Neural crest cell (in vitro differentiated cells): ENCODE measurements around the gene CCDC201. TPM values are rescaled to one million over a fixed set of nuclear protein-coding genes. Genes with fewer than 3 reads are reported as not detected.

Experiments
- DNase-seq: peaks from one replicate; pipeline ENCODE4 v3.0.0; 2021; ENCODE audit warnings: low read depth, mixed read lengths, low spot score
- H3K27ac Mint-ChIP-seq: one replicate; pipeline ENCODE4 v1.8.0; 2021; ENCODE audit warnings: mild to moderate bottlenecking, mixed read lengths; ENCODE audit not compliant: unreplicated experiment
- H3K27me3 Mint-ChIP-seq: 2 replicates; pipeline ENCODE4 v1.8.0; 2021; ENCODE audit warnings: low read depth, mild to moderate bottlenecking, mixed read lengths
- H3K36me3 Mint-ChIP-seq: 2 replicates; pipeline ENCODE4 v1.8.0; 2021; ENCODE audit warnings: low read depth, mild to moderate bottlenecking, mixed read lengths
- H3K4me1 Mint-ChIP-seq: 2 replicates; pipeline ENCODE4 v1.8.0; 2021; ENCODE audit warnings: mixed read lengths
- H3K4me3 Mint-ChIP-seq: one replicate; pipeline ENCODE4 v1.8.0; 2021; ENCODE audit warnings: mild to moderate bottlenecking, mixed read lengths
- H3K9me3 Mint-ChIP-seq: 2 replicates; pipeline ENCODE4 v1.8.0; 2021; ENCODE audit warnings: mixed read lengths
- CTCF ChIP-seq: fragments of 200-600 bp; sonication (generic); conservative IDR thresholded peaks from 2 replicates; pipeline ENCODE4 v1.5.0; 2021; ENCODE audit warnings: antibody characterized with exemption, mild to moderate bottlenecking
- total RNA-seq: library from RNA; stranded (reverse); gene quantifications from 2 replicates; pipeline ENCODE4 v1.2.1, GENCODE V29; 2021

Gene CCDC201
- total RNA-seq, 1 donor from 2014 or later, result not detected

- H3K36me3 Mint-ChIP-seq, result no peaks in the 10 kb centered on the region
- no peaks in the 10 kb centered on the region for H3K9me3 Mint-ChIP-seq
- peaks cover 70% of the 10 kb centered on the region for H3K27me3 Mint-ChIP-seq
- no peak for DNase-seq
- H3K4me3 Mint-ChIP-seq, result no peak overlapping the region
- TF ChIP-seq CTCF, result no peak
- no peak overlapping the region for H3K27ac Mint-ChIP-seq
- H3K4me1 Mint-ChIP-seq, result peaks cover 6% of the 10 kb centered on the region
Observed at GRCh38 chr7:45890125-45890901, 17.4 kb upstream of the CCDC201 start.

GRCh38 chr7:45889367-45890067, 16.6 kb upstream of the CCDC201 start:
- Mint-ChIP-seq H3K36me3 (no peaks in the 10 kb centered on the region), H3K27me3 (peaks cover 70% of the 10 kb centered on the region), H3K4me3 (peak overlapping the region; percentile 45), H3K27ac (no peak overlapping the region), H3K4me1 (peaks cover 6% of the 10 kb centered on the region), H3K9me3 (no peaks in the 10 kb centered on the region)
- TF ChIP-seq CTCF, result no peak
- DNase-seq, result no peak

GRCh38 chr7:45888993-45889366, 16.1 kb upstream of the CCDC201 start:
- peaks cover 6% of the 10 kb centered on the region for H3K4me1 Mint-ChIP-seq
- H3K36me3 Mint-ChIP-seq, result no peaks in the 10 kb centered on the region
- H3K9me3 Mint-ChIP-seq, result no peaks in the 10 kb centered on the region
- no peak overlapping the region for H3K27ac Mint-ChIP-seq
- no peak for TF ChIP-seq CTCF
- DNase-seq, result no peak
- peaks cover 68% of the 10 kb centered on the region for H3K27me3 Mint-ChIP-seq
- peak overlapping the region; percentile 32 for H3K4me3 Mint-ChIP-seq

- no peak for TF ChIP-seq CTCF
- Mint-ChIP-seq H3K4me1 (peaks cover 6% of the 10 kb centered on the region), H3K9me3 (no peaks in the 10 kb centered on the region), H3K4me3 (peak within 1 kb of the TSS; percentile 78), H3K36me3 (no peaks in the 10 kb centered on the region), H3K27me3 (peaks cover 62% of the 10 kb centered on the region), H3K27ac (no peak within 1 kb of the TSS)
- DNase-seq, result peak; percentile 25
Observed at GRCh38 chr7:45888185-45888992, 15.5 kb upstream of the CCDC201 start, which contains the start of gene IGFBP1. Gene IGFBP1, plus strand, starts transcription at chr7:45888488. Its CDS starts 165 bp downstream, at chr7:45888653.

- no peak overlapping the region for H3K4me3 Mint-ChIP-seq
- DNase-seq, result no peak
- no peaks in the 10 kb centered on the region for H3K9me3 Mint-ChIP-seq
- H3K36me3 Mint-ChIP-seq, result no peaks in the 10 kb centered on the region
- H3K4me1 Mint-ChIP-seq, result peaks cover 6% of the 10 kb centered on the region
- no peak overlapping the region for H3K27ac Mint-ChIP-seq
- peaks cover 60% of the 10 kb centered on the region for H3K27me3 Mint-ChIP-seq
- TF ChIP-seq CTCF, result no peak
Observed at GRCh38 chr7:45886931-45887667, 14.2 kb upstream of the CCDC201 start.
